SKM-1 treated with dmso at 0.1 percent for 144 hours (cell line): ENCODE data around the gene DLG2.

Source experiments
- DNase-seq: peaks from one replicate; lab custom pipeline; 2025; ENCODE audit not compliant: unreplicated experiment; lab: John Stamatoyannopoulos, UW

Gene DLG2

GRCh38 chr11:84922212-84922805, 704.8 kb downstream of the DLG2 start:
- no peak for DNase-seq

DNA sequence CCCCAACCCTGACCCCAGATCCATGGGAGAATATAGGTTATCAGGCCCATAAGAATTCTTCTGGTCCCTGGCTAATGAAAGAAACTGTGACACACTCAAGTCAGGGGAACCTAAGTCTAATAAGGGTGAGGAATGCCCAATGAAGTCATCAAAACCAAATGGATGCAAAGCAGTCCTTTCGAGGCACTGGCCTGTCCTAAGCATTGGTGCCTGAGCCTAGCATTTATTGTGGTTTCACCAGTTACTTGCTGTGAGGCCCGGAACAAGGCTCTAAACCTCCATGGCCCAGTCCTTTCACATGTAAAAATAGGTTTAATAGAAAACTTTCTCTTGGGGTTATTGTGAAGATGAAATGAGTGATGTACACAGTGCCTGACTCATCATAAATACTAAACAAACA, 712.6 kb downstream of the DLG2 start:
- DNase-seq, result no peak

DNA sequence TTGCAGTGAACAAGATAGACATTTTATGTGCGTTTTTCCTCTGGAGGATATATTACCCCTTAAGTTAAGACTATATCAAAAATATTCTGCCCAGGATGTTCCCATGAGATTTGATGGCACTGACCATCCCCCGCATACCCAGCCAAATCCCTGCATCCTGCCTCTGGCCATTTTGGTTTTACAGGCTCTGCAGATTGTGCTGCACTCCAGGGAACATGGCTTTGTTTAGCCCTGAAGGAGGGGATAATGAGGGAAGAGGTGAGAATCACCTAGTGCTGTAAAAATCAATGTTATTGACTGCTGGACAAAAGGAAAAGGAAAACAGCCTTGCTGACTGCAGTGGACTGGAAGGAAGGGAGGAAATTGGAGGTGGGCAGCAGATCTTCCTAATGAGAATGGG, 717.4 kb downstream of the DLG2 start:
- no peak for DNase-seq

DNA sequence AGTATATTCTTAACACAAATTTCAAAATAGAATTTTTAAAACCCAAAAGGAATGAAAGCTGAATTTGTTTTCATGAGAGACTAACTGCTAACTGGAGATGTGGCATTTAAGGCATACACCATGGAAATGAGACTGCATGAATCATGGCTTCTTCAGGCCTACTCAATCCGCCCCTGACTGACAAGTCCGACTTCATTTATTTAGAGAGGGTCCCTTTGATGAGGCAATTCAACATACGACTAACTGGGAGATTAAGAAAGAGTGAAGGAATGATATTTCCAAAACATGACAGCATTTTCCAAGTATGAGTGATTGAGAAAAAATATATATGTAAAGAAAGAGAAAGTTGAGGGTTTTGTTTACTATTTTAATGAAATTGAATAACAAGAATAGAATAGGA, 720.1 kb downstream of the DLG2 start:
- no peak for DNase-seq

GRCh38 chr11:84905411-84905810, 721.7 kb downstream of the DLG2 start:
- no peak for DNase-seq

DNA sequence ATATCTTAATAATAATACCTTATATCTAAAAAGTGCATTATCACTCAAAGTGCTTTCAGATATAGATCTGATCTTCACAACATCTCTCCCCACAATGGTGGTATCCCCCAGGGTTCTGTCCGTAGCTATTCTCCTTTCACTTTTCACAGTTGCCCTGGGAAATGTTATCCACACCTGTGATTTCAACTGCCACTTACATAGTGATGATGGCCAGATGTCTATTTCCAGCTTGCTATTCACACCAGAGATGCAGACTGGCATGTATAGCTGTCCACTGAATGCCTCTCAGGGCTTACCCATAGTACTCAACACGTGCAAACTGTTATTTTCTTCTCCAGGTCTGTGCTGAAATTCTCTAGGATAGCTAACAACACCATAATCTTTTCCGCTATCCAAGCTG, 724.7 kb downstream of the DLG2 start:
- DNase-seq, result no peak

- no peak for DNase-seq
These were observed 725.2 kb downstream of the DLG2 start for GRCh38 chr11:84901991-84902390.

DNA sequence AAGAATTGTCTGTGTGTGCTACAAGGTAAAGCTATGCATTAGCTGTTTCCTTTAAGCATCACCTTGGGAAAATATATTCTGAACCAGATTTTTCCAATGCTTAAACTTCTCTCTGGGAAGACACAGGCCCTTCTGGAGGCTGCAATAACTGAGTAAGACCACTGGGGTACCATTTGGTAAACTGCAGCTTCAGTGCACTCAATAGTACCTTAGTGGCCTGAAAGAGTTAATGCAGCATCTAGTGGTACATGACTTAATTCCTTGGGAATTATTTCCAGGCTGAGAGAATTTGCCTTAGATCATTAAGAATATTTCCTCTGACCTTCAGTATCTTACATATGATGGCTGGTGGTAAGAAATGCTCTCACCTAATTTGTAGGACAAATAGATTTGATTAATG, 727.4 kb downstream of the DLG2 start:
- no peak for DNase-seq

DNA sequence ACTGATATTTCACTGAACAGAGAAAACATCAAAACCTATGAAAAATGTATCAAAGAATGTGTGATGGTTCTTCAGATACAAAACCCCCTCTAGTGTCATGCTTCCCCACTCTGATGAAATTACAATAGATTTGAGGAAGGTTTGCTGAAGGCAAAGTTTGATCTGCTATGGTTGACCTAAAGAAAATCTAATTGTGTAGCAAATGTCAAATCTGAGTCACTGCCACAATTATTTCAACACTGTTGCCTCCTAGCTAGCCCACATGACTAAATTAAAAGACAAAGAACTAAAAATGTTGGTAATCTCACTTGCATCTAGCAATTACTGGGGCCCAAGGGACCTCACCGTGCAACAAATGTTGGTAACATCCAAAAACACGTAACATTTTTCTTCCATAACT, 728.0 kb downstream of the DLG2 start:
- no peak for DNase-seq

GRCh38 chr11:84894666-84895065, 732.5 kb downstream of the DLG2 start:
- no peak for DNase-seq

- DNase-seq, result no peak
These were observed 736.5 kb downstream of the DLG2 start for GRCh38 chr11:84890676-84891075.

- DNase-seq, result no peak
These were observed 737.6 kb downstream of the DLG2 start for GRCh38 chr11:84889556-84889955.

DNA sequence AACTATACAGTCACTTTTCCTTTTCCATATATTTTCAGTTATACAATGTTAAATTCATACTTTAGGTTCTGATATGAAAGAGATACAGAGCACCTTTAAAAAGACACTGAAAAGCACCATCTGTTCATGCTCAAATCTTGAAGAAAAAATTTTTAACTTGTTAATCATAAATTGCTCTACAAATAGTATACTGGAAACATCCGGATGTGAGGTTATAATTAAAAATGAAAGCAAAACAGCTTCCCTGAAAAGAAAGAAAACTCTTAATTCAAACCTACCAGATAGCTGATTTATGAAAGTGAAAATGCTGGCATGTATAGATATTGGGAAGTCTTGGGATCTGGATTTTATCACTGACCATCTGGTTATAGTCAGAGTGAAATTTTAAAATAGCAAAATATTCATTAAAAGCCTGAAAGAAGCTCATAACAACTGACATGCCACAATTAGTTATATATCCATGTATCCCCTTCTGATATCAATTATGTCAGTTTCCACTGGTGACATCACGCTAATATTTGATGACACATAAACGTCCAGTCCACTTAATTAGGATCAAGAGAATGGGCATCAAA, 740.0 kb downstream of the DLG2 start:
- no peak for DNase-seq

DNA sequence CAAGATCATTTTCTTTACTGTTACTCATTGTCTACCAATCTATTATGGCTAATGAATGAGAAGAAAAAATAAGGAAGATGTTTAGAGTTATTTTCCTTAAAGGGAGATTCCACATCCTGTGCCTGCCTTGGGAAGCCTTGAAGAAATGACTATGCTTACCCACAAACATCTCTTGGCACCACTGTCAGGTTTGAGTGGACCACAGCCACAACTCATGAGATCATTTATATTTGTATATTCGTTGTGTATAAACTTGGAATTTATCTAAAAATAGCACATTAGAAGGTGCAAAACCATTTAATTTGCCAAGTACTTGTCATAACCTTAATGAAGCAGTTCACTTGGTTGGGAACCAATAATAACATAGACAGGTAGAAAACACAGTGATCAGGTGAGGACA, 740.8 kb downstream of the DLG2 start:
- no peak for DNase-seq

- DNase-seq, result no peak
These were observed 742.3 kb downstream of the DLG2 start for GRCh38 chr11:84884836-84885235.

DNA sequence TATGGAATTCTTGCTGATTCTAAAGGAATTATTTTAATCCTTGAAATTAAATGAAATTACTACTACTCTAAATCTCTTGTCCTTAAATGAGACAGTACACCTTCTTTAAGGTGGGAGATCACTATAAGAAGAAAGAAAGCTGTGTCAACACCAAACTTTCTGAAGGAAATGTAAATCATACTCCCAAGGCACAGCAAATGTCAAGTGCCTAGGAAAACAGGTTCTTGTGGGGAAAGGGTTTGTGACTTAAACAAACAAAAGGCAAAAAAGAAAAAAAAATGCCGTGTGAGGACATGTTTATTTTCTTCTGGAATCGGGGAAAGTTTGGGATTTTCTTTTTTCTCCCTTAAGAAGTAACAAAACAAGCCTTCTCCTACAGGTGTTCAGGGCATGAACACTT, 745.1 kb downstream of the DLG2 start:
- DNase-seq, result no peak

- no peak for DNase-seq
These were observed 756.0 kb downstream of the DLG2 start for GRCh38 chr11:84871116-84871515.

DNA sequence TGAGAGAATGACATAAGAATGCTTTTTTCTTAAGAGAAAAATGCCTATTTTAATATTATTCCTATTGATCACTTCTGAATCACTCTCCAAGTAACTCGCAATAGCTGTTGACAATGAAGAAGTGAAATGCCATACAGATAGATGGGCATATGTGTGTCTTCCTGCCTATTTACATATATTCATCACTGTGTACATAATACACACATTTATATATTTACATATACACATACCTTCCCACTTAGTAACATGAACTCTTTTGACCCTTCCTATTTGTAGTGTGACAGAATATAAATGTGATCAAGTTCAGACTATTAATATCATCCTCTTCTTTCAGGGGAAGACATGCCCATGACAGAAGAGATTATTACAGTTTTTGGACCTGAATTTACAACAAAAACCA, 756.7 kb downstream of the DLG2 start:
- DNase-seq, result no peak

GRCh38 chr11:84866922-84867321, 760.2 kb downstream of the DLG2 start:
- no peak for DNase-seq

GRCh38 chr11:84865791-84866535, 761.2 kb downstream of the DLG2 start:
- no peak for DNase-seq

GRCh38 chr11:84865257-84865656, 761.9 kb downstream of the DLG2 start:
- DNase-seq, result no peak

- no peak for DNase-seq
These were observed 769.4 kb downstream of the DLG2 start for GRCh38 chr11:84857746-84858145.
